Breast epithelium (tissue), 3 donors: Measurements from ENCODE around the gene DCAF17.

Source experiments
- CTCF ChIP-seq, 3 donors: fragments of 450-650 bp; IDR thresholded peaks; one replicate each; pipeline ENCODE4 v1.5.1; 2016 to 2017; ENCODE audit warnings: antibody characterized with exemption in 3 of 3, mild to moderate bottlenecking in 3 of 3, moderate library complexity in 3 of 3
- POLR2AphosphoS5 ChIP-seq, 3 donors: sonication (generic); formaldehyde crosslinking; IDR thresholded peaks; one replicate each; pipeline ENCODE4 v1.6.1; 2017; ENCODE audit warnings: antibody characterized with exemption in 3 of 3

DNA sequence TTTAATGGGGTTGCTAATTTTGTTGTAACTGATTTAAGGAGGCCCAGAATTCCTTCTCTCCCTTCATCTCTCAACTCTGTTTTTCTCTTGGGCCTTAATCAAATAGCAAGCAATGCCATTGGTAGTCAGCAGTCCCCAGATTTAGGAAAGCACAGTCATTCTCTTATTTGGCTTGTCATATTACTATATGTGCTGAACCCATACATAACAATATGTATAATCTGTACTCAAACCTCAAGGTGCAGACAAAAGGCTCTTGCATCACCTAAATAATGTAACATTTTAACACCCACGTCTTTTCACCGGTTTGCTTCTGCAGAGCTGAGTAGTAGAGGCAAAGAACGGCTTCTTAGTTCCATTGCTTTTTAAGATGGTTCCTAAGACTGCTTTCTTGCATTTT lies 33.6 kb upstream of the DCAF17 start:
- TF ChIP-seq CTCF (IDR thresholded peaks at IDR 0.05) (no peak), POLR2AphosphoS5 (IDR thresholded peaks at IDR 0.05) (no peak)
